Trophoblast cell (in vitro differentiated cells and primary cell): Measurements from ENCODE around the gene BCAT1.

Experiments
- DNase-seq, 2 donors: peaks; one replicate each; pipeline ENCODE4 v3.0.0-alpha.2; 2016
- H2AFZ ChIP-seq: 2 replicates; pipeline ENCODE4 v1.6.1; 2013; ENCODE audit warnings: low read length, moderate library complexity, mild to moderate bottlenecking; ENCODE audit not compliant: insufficient read depth, poor library complexity
- H2AK5ac ChIP-seq: 2 replicates; pipeline ENCODE4 v1.6.1; 2013; ENCODE audit warnings: mild to moderate bottlenecking, low read length
- H2BK120ac ChIP-seq: 2 replicates; pipeline ENCODE4 v1.6.1; 2013; ENCODE audit warnings: low read length, mild to moderate bottlenecking, moderate library complexity; ENCODE audit not compliant: insufficient read depth, poor library complexity
- H2BK12ac ChIP-seq: 2 replicates; pipeline ENCODE4 v1.6.1; 2013; ENCODE audit warnings: mild to moderate bottlenecking, low read length, moderate library complexity
- H2BK5ac ChIP-seq: 2 replicates; pipeline ENCODE4 v1.6.1; 2013; ENCODE audit warnings: low read length, low read depth, moderate library complexity, mild to moderate bottlenecking; ENCODE audit not compliant: poor library complexity
- H3K14ac ChIP-seq: 2 replicates; pipeline ENCODE4 v1.6.1; 2013; ENCODE audit warnings: mild to moderate bottlenecking, low read length
- H3K18ac ChIP-seq: 2 replicates; pipeline ENCODE4 v1.6.1; 2013; ENCODE audit warnings: mild to moderate bottlenecking, low read length
- H3K23ac ChIP-seq: 2 replicates; pipeline ENCODE4 v1.6.1; 2013; ENCODE audit warnings: low read length
- H3K27ac ChIP-seq: 2 replicates; pipeline ENCODE4 v1.5.1; 2013; ENCODE audit warnings: low read depth, mild to moderate bottlenecking, inconsistent platforms, low read length, moderate library complexity
- H3K27me3 ChIP-seq: 2 replicates; pipeline ENCODE4 v1.6.1; 2013; ENCODE audit warnings: inconsistent platforms, mild to moderate bottlenecking, low read length, moderate library complexity; ENCODE audit not compliant: insufficient read depth
- H3K36me3 ChIP-seq, 2 experiments: 1 replicate in 1 of 2; 2 replicates in 1 of 2; pipeline ENCODE4 v1.6.1; 2013; ENCODE audit warnings: low read length in 2 of 2, mild to moderate bottlenecking in 2 of 2, moderate library complexity in 1 of 2; ENCODE audit not compliant: insufficient read depth in 2 of 2, control insufficient read depth in 1 of 2
- H3K4ac ChIP-seq: 2 replicates; pipeline ENCODE4 v1.6.1; 2013; ENCODE audit warnings: low read depth, mild to moderate bottlenecking, low read length, moderate library complexity
- H3K4me1 ChIP-seq, 2 experiments: 1 replicate in 1 of 2; 2 replicates in 1 of 2; pipeline ENCODE4 v1.6.1; 2013; ENCODE audit warnings: low read length in 2 of 2, mild to moderate bottlenecking in 2 of 2, moderate library complexity in 1 of 2; ENCODE audit not compliant: insufficient read depth in 2 of 2, control insufficient read depth in 1 of 2
- H3K4me2 ChIP-seq: 2 replicates; pipeline ENCODE4 v1.6.1; 2013; ENCODE audit warnings: inconsistent platforms, mild to moderate bottlenecking, low read length, moderate library complexity
- H3K4me3 ChIP-seq: 2 replicates; pipeline ENCODE4 v1.5.1; 2013; ENCODE audit warnings: mild to moderate bottlenecking, low read depth, low read length, inconsistent platforms
- H3K79me1 ChIP-seq: one replicate; pipeline ENCODE4 v1.6.1; 2013; ENCODE audit warnings: low read length
- H3K79me2 ChIP-seq: 2 replicates; pipeline ENCODE4 v1.6.1; 2013; ENCODE audit warnings: low read length, mild to moderate bottlenecking; ENCODE audit not compliant: control insufficient read depth, insufficient read depth, poor library complexity
- H3K9ac ChIP-seq: 2 replicates; pipeline ENCODE4 v1.6.1; 2013; ENCODE audit warnings: mild to moderate bottlenecking, low read length
- H3K9me3 ChIP-seq: 2 replicates; pipeline ENCODE4 v1.6.1; 2013; ENCODE audit warnings: low read depth, mild to moderate bottlenecking, control low read depth, inconsistent platforms, low read length; ENCODE audit not compliant: insufficient read depth
- H4K12ac ChIP-seq: 2 replicates; pipeline ENCODE4 v1.6.1; 2013; ENCODE audit warnings: low read depth, mild to moderate bottlenecking, low read length, moderate library complexity
- H4K8ac ChIP-seq: 2 replicates; pipeline ENCODE4 v1.6.1; 2013; ENCODE audit warnings: low read depth, mild to moderate bottlenecking, low read length, moderate library complexity
- H4K91ac ChIP-seq: one replicate; pipeline ENCODE4 v1.6.1; 2013; ENCODE audit warnings: low read depth, mild to moderate bottlenecking, low read length, moderate library complexity
- WGBS: extraction: QIAGEN DNeasy Blood & Tissue Kit; methylation state at CpG from one replicate; pipeline ENCODE4 v1.1.7; 2013; ENCODE audit warnings: missing lambda C conversion rate; ENCODE audit not compliant: insufficient read length, insufficient coverage; ENCODE audit errors: extremely low coverage; 5-methylcytosine and 5-hydroxymethylcytosine counted together

The BCAT1 gene

DNA sequence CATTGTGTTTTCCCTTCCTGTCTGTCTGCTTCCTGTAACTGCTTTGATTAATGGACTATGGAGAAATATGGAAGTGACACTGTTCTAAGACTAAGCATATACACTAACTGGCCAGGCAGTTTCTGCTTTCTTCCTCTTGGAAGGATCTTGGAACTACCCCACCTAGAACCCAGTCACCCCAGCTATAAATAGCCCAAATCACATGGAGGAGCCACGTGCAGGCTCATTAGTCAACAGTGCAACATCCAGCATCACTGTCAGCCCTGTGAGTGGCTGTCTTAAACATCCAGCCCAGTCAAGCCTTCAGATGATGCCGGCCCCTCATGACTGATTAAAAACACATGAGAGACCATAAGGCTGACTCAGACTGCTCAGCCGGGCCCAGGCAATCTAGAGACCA lies 39.2 kb downstream of the BCAT1 start:
- no peaks in the 10 kb centered on the region for H3K9me3 ChIP-seq
- no peak overlapping the region for H2AK5ac ChIP-seq
- WGBS = no CpG with 5 or more reads among the region's 3 CpGs

GRCh38 chr12:24907464-24907863 lies 41.4 kb downstream of the BCAT1 start:
- no peak overlapping the region for H3K27ac ChIP-seq
- no peak overlapping the region for H3K4me3 ChIP-seq
- no peak overlapping the region for H2BK5ac ChIP-seq
- no peak overlapping the region for H3K23ac ChIP-seq
- no peak overlapping the region for H3K18ac ChIP-seq
- H4K91ac ChIP-seq = no peak overlapping the region
- no peak overlapping the region for H2AK5ac ChIP-seq
- DNase-seq = no peak
- no peak overlapping the region for H2BK12ac ChIP-seq
- H3K36me3 ChIP-seq = peaks cover 0 to 2% of the 10 kb centered on the region in 2 experiments
- H3K9ac ChIP-seq = no peak overlapping the region
- no peak overlapping the region for H2AFZ ChIP-seq
- H3K79me2 ChIP-seq = peaks cover 7% of the 10 kb centered on the region
- no peak overlapping the region for H3K4ac ChIP-seq
- H3K9me3 ChIP-seq = no peaks in the 10 kb centered on the region
- H2BK120ac ChIP-seq = no peak overlapping the region
- no peak overlapping the region for H3K14ac ChIP-seq
- H4K12ac ChIP-seq = no peak overlapping the region
- no peak overlapping the region for H3K4me2 ChIP-seq
- WGBS = no CpG with 5 or more reads among the region's 5 CpGs
- H3K4me1 ChIP-seq = peaks cover 17 to 30% of the 10 kb centered on the region in 2 experiments
- peaks cover 7% of the 10 kb centered on the region for H3K79me1 ChIP-seq
- no peak overlapping the region for H4K8ac ChIP-seq
- peaks cover 4% of the 10 kb centered on the region for H3K27me3 ChIP-seq

More for the DNA sequence above, 39.2 kb downstream of the BCAT1 start:
- Histone ChIP-seq H3K27me3 (no peaks in the 10 kb centered on the region), H3K79me2 (peaks cover 3% of the 10 kb centered on the region), H3K4me3 (no peak overlapping the region), H3K27ac (no peak overlapping the region), H2BK5ac (no peak overlapping the region), H3K9ac (peak overlapping the region; percentile 30), H2BK120ac (no peak overlapping the region), H3K4me2 (no peak overlapping the region), H3K79me1 (no peaks in the 10 kb centered on the region), H4K12ac (no peak overlapping the region), H3K4me1 (peaks cover 8 to 25% of the 10 kb centered on the region in 2 experiments), H4K8ac (no peak overlapping the region), H3K23ac (no peak overlapping the region), H2AFZ (no peak overlapping the region), H3K18ac (no peak overlapping the region), H2BK12ac (peak overlapping the region; percentile 43), H4K91ac (no peak overlapping the region), H3K4ac (no peak overlapping the region), H3K36me3 (peaks cover 2 to 4% of the 10 kb centered on the region in 2 experiments), H3K14ac (no peak overlapping the region)
- DNase-seq = peak; percentile 46 to 52

DNA sequence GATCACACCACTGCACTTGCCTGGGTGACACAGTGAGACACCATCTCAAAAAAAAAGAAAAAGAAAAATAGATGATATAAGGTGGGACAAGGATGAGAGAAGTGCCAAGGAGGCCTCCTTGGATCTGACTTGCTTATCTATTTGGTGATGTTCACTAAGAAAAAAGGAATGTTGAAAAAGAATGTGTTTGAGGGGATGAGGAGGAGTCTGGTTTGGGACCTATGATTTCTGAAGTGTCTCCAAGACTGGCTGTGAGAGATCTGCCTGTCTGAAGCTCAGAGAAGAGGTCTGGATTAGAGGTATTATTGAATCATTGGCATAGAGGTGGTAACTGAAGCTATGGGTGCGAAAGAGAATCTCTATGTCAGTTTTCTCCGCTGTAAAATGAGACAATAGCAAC lies 42.8 kb downstream of the BCAT1 start:
- H2AFZ ChIP-seq = no peak overlapping the region
- no peak overlapping the region for H3K4me2 ChIP-seq
- H3K18ac ChIP-seq = no peak overlapping the region
- no peak overlapping the region for H4K12ac ChIP-seq
- peak overlapping the region; percentile 29 for H4K91ac ChIP-seq
- H2AK5ac ChIP-seq = no peak overlapping the region
- WGBS = no CpG with 5 or more reads among the region's 2 CpGs
- peaks cover 11% of the 10 kb centered on the region for H3K79me1 ChIP-seq
- H3K23ac ChIP-seq = no peak overlapping the region
- peak overlapping the region; percentile 22 for H3K27ac ChIP-seq
- H3K4me1 ChIP-seq = peaks cover 22 to 34% of the 10 kb centered on the region in 2 experiments
- no peak for DNase-seq
- H3K4me3 ChIP-seq = no peak overlapping the region
- no peak overlapping the region for H3K4ac ChIP-seq
- no peak overlapping the region for H3K9ac ChIP-seq
- H3K27me3 ChIP-seq = peaks cover 4% of the 10 kb centered on the region
- H2BK5ac ChIP-seq = no peak overlapping the region
- H2BK120ac ChIP-seq = peak overlapping the region; percentile 43
- peak overlapping the region; percentile 30 for H2BK12ac ChIP-seq
- H3K79me2 ChIP-seq = peaks cover 9% of the 10 kb centered on the region
- no peak overlapping the region for H4K8ac ChIP-seq
- peak overlapping the region; percentile 56 for H3K14ac ChIP-seq
- H3K9me3 ChIP-seq = no peaks in the 10 kb centered on the region
- peaks cover 0 to 2% of the 10 kb centered on the region in 2 experiments for H3K36me3 ChIP-seq

- H2AK5ac ChIP-seq = no peak overlapping the region
- H3K79me1 ChIP-seq = peaks cover 11% of the 10 kb centered on the region
- H3K9me3 ChIP-seq = no peaks in the 10 kb centered on the region
- no peak overlapping the region for H2BK5ac ChIP-seq
- H3K79me2 ChIP-seq = peaks cover 8% of the 10 kb centered on the region
- H3K27me3 ChIP-seq = peaks cover 4% of the 10 kb centered on the region
- no CpG with 5 or more reads among the region's 2 CpGs for WGBS
- H3K36me3 ChIP-seq = peaks cover 0 to 2% of the 10 kb centered on the region in 2 experiments
- peaks cover 22 to 33% of the 10 kb centered on the region in 2 experiments for H3K4me1 ChIP-seq
- H3K18ac ChIP-seq = no peak overlapping the region
- H3K23ac ChIP-seq = no peak overlapping the region
- no peak overlapping the region for H4K12ac ChIP-seq
- H3K27ac ChIP-seq = peak overlapping the region; percentile 22
- no peak overlapping the region for H3K4ac ChIP-seq
- peak overlapping the region; percentile 6 for H3K4me2 ChIP-seq
- no peak overlapping the region for H3K4me3 ChIP-seq
- H2BK120ac ChIP-seq = no peak overlapping the region
- H2BK12ac ChIP-seq = no peak overlapping the region
- no peak for DNase-seq
- H4K8ac ChIP-seq = no peak overlapping the region
- H3K9ac ChIP-seq = no peak overlapping the region
- no peak overlapping the region for H2AFZ ChIP-seq
- H3K14ac ChIP-seq = no peak overlapping the region
- peak overlapping the region; percentile 29 for H4K91ac ChIP-seq
Measured at GRCh38 chr12:24905431-24905830, 43.5 kb downstream of the BCAT1 start.
